T-cell (primary cell): Measurements from ENCODE around the gene SELENOS. TPM values are rescaled to one million over a fixed set of nuclear protein-coding genes. Genes with fewer than 3 reads are reported as not detected.

Experiments
- ATAC-seq, 4 experiments: fragments of 200-7000 bp in 3 of 4; fragments of 150-1000 bp in 1 of 4; cut with Tn5 transposase; replicated peaks in 1 of 4; 1 replicate in 3 of 4; 2 replicates in 1 of 4; pipeline ENCODE4 v1.10.0; 2021; ENCODE audit warnings: moderate library complexity in 3 of 4, mild to moderate bottlenecking in 2 of 4, moderate number of reproducible peaks in 1 of 4
- CTCF ChIA-PET, 2 donors: fragments of 300-600 bp; sonication (Branson Sonifier 250); formaldehyde crosslinking; loops; one replicate each; lab custom pipeline; 2022; ENCODE audit warnings: antibody characterized with exemption in 2 of 2; lab: Charles Lee
- POLR2A ChIA-PET, 2 donors: fragments of 300-600 bp; sonication (Branson Sonifier 250); formaldehyde crosslinking; loops; one replicate each; lab custom pipeline; 2022; ENCODE audit warnings: antibody characterized with exemption in 2 of 2; lab: Charles Lee
- DNase-seq, 35 experiments: peaks; one replicate each; pipeline versions ENCODE4 v3.0.0 to v3.0.0-alpha.2; 2013 to 2023
- H3K27ac ChIP-seq: one replicate; pipeline ENCODE4 v1.5.1; 2013; ENCODE audit warnings: low read length
- H3K27me3 ChIP-seq, 2 experiments: replicated peaks in 1 of 2; 1 replicate in 1 of 2; 2 replicates in 1 of 2; pipeline versions ENCODE4 v1.6.1 to v1.7.0; 2013; ENCODE audit warnings: low read length in 1 of 2, mixed read lengths in 1 of 2; ENCODE audit not compliant: control insufficient read depth in 2 of 2, insufficient read depth in 2 of 2; ENCODE audit errors: extremely low read depth in 1 of 2
- H3K36me3 ChIP-seq, 2 donors: 1 replicate in 1 of 2; 2 replicates in 1 of 2; pipeline versions ENCODE4 v1.6.1 to v1.7.0; 2013; ENCODE audit warnings: low read length in 1 of 2; ENCODE audit not compliant: control insufficient read depth in 2 of 2, insufficient read depth in 1 of 2; ENCODE audit errors: extremely low read depth in 1 of 2
- H3K4me1 ChIP-seq, 2 experiments: 1 replicate in 1 of 2; 2 replicates in 1 of 2; pipeline versions ENCODE4 v1.6.1 to v1.7.0; 2013; ENCODE audit warnings: low read length in 2 of 2, mixed read lengths in 1 of 2; ENCODE audit not compliant: insufficient read depth in 2 of 2, control insufficient read depth in 1 of 2; ENCODE audit errors: extremely low read depth in 1 of 2
- H3K4me3 ChIP-seq, 2 donors: 1 replicate in 1 of 2; 2 replicates in 1 of 2; pipeline versions ENCODE4 v1.5.1 to v1.7.0; 2013; ENCODE audit warnings: mild to moderate bottlenecking in 2 of 2, low read length in 1 of 2, moderate library complexity in 1 of 2; ENCODE audit not compliant: control insufficient read depth in 1 of 2; ENCODE audit errors: extremely low read depth in 1 of 2
- H3K9me3 ChIP-seq: 2 replicates; pipeline ENCODE4 v1.7.0; 2013
- H3K27ac Mint-ChIP-seq, 2 donors: one replicate each; pipeline ENCODE4 v1.8.0; 2020 to 2021; ENCODE audit warnings: mild to moderate bottlenecking in 2 of 2, mixed read lengths in 2 of 2
- H3K27me3 Mint-ChIP-seq, 2 donors: one replicate each; pipeline ENCODE4 v1.8.0; 2021 to 2022; ENCODE audit warnings: mixed read lengths in 2 of 2
- H3K36me3 Mint-ChIP-seq: one replicate; pipeline ENCODE4 v1.8.0; 2021; ENCODE audit warnings: mixed read lengths
- H3K4me1 Mint-ChIP-seq, 3 donors: one replicate each; pipeline ENCODE4 v1.8.0; 2020 to 2022; ENCODE audit warnings: mixed read lengths in 3 of 3, mild to moderate bottlenecking in 1 of 3
- H3K4me3 Mint-ChIP-seq, 3 donors: one replicate each; pipeline ENCODE4 v1.8.0; 2020 to 2022; ENCODE audit warnings: mild to moderate bottlenecking in 3 of 3, mixed read lengths in 3 of 3, moderate library complexity in 3 of 3
- H3K9me3 Mint-ChIP-seq, 3 donors: one replicate each; pipeline ENCODE4 v1.8.0; 2020 to 2022; ENCODE audit warnings: mixed read lengths in 3 of 3
- WGBS: methylation state at CpG from one replicate; pipeline ENCODE4 v1.1.5; 2013; ENCODE audit warnings: missing lambda C conversion rate; ENCODE audit not compliant: insufficient coverage; 5-methylcytosine and 5-hydroxymethylcytosine counted together
- total RNA-seq, 35 experiments: library from RNA in 6 of 35; stranded (reverse) in 6 of 35; fragments of 120-200 nt in 1 of 35; gene quantifications; one replicate each; pipeline versions ENCODE4 v1.2.1 to v1.2.4 and lab custom pipeline; 2013 to 2026

SELENOS gene
- total RNA-seq, 5 donors from 2014 or later (not counting 1 experiment from before 2014, with no cell fraction given), result 31.3 to 39.9 (median 38.4) TPM

GRCh38 chr15:101250873-101251829 lies 26.1 kb downstream of the SELENOS start:
- Histone ChIP-seq H3K36me3 (no peaks in the 10 kb centered on the region), H3K27ac (no peak overlapping the region), H3K4me1 (peaks cover 6 to 30% of the 10 kb centered on the region in 2 experiments), H3K9me3 (no peaks in the 10 kb centered on the region), H3K4me3 (peak overlapping the region; percentile 62 to 76), H3K27me3 (no peaks in the 10 kb centered on the region)
- Mint-ChIP-seq H3K4me1 (peaks cover 43 to 51% (median 51%) of the 10 kb centered on the region in 3 donors), H3K4me3 (peak overlapping the region; percentile 86 to 93 (median 88)), H3K27ac (peak overlapping the region; percentile 47 to 68), H3K36me3 (no peaks in the 10 kb centered on the region), H3K9me3 (no peaks in the 10 kb centered on the region), H3K27me3 (peaks cover 0 to 1% of the 10 kb centered on the region in 2 donors)
- peak in 12 of 35 experiments; percentile 6 to 54 (median 18) for DNase-seq
- 1% methylated on average over 146 of the region's 150 CpGs for WGBS
- CTCF ChIA-PET, result interaction anchor here (0.7 to 1.4 kb wide), 7 partner anchors 8 to 243 kb away, joined by 3 to 8 read pairs (median 5); no protein-coding TSS in a partner anchor
- POLR2A ChIA-PET, result interaction anchor here (0.7 to 0.8 kb wide), 2 partner anchors 69 to 115 kb away, joined by 6 to 9 read pairs; no protein-coding TSS in a partner anchor
- peak; percentile 67 to 73 (median 72) for ATAC-seq

- Mint-ChIP-seq H3K4me1 (peaks cover 51 to 59% (median 58%) of the 10 kb centered on the region in 3 donors), H3K9me3 (no peaks in the 10 kb centered on the region), H3K4me3 (peak overlapping the region; percentile 81 to 88 (median 86)), H3K36me3 (no peaks in the 10 kb centered on the region), H3K27me3 (peaks cover 0 to 1% of the 10 kb centered on the region in 2 donors), H3K27ac (peak overlapping the region; percentile 47 to 68)
- CTCF ChIA-PET, result interaction anchor here in 1 of 2 donors (0.7 to 0.9 kb wide), 2 partner anchors 10 to 243 kb away, joined by 3 to 4 read pairs; no protein-coding TSS in a partner anchor
- H3K9me3 ChIP-seq, result no peaks in the 10 kb centered on the region
- DNase-seq (no peak), ATAC-seq (no peak)
- POLR2A ChIA-PET, result interaction anchor here in 1 of 2 donors (0.5 kb wide), 1 partner anchor 83 kb away, joined by 8 read pairs; no protein-coding TSS in a partner anchor
- H3K27ac ChIP-seq, result no peak overlapping the region
- H3K36me3 ChIP-seq, result no peaks in the 10 kb centered on the region
- H3K4me3 ChIP-seq, result peak overlapping the region; percentile 33 to 62
- peaks cover 8 to 33% of the 10 kb centered on the region in 2 experiments for H3K4me1 ChIP-seq
- WGBS, result 33% methylated on average over 2 of the region's 6 CpGs
- no peaks in the 10 kb centered on the region for H3K27me3 ChIP-seq
These were observed 26.9 kb downstream of the SELENOS start for GRCh38 chr15:101250341-101250831.

GRCh38 chr15:101248274-101248673 lies 29.0 kb downstream of the SELENOS start:
- WGBS, result no CpG with 5 or more reads among the region's 3 CpGs
- H3K9me3 Mint-ChIP-seq, result no peaks in the 10 kb centered on the region
- no peaks in the 10 kb centered on the region for H3K27me3 Mint-ChIP-seq
- Histone ChIP-seq H3K36me3 (no peaks in the 10 kb centered on the region), H3K9me3 (no peaks in the 10 kb centered on the region), H3K4me1 (peaks cover 20 to 51% of the 10 kb centered on the region in 2 experiments), H3K27ac (no peak overlapping the region), H3K4me3 (no peak overlapping the region), H3K27me3 (no peaks in the 10 kb centered on the region)
- H3K4me1 Mint-ChIP-seq, result peaks cover 72 to 80% (median 80%) of the 10 kb centered on the region in 3 donors
- ChIA-PET CTCF (interaction anchor here in 1 of 2 donors (0.6 to 0.7 kb wide), 2 partner anchors 41 to 72 kb away, joined by 3 read pairs; no protein-coding TSS in a partner anchor), POLR2A (no interaction called here)
- DNase-seq (no peak), ATAC-seq (no peak)
- peak overlapping the region in 1 of 2 donors; percentile 75 for H3K27ac Mint-ChIP-seq
- no peak overlapping the region for H3K4me3 Mint-ChIP-seq
- H3K36me3 Mint-ChIP-seq, result no peaks in the 10 kb centered on the region

DNA sequence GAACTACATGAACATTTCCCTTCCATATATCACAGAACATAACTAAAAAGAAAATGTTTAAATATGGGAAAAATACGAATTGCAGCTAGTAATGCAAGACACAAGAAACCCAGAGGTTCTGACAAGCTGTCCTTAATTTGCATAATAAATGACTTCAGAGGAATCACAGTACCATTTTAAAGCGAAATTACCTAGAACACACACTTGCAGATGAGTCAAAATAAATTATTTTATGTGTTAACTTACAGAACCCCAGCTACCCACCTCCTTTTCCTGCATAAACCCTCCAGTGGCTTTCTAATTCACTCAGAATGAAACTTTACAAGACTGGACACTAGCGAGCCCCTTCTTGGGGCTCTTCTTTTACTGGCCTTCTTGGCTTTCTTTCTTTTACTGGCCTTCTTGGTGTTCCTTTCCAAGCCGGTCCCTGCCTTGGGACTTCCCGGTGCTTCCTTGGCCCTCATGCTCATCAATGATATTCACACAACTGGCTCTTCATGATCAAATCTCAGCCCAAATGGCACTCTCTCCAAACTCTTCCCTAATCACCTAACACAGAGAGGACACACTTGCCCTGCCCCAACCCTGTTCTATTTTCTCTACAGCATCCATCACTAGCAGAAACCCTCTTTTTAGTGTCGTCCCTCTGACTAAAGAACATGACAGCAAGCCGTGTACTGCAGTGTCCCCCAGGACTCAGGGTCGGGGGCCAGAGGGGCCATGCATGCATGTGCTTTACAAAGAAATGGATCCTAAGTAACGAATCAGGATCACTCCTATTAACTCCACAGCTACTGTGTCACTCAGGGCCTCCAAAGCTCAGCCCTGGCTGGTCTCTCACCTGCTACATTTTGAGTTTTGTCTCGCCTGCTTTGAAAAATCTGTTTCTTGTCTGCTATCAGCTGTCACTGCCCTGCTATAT lies 30.2 kb downstream of the SELENOS start:
- ChIA-PET CTCF (no interaction called here), POLR2A (interaction anchor here in 1 of 2 donors (0.6 kb wide), 1 partner anchor 70 kb away, joined by 3 read pairs; no protein-coding TSS in a partner anchor)
- no peak overlapping the region for H3K27ac ChIP-seq
- DNase-seq (no peak), ATAC-seq (no peak)
- H3K27me3 ChIP-seq, result no peaks in the 10 kb centered on the region
- no peaks in the 10 kb centered on the region for H3K9me3 ChIP-seq
- Mint-ChIP-seq H3K27ac (peak overlapping the region; percentile 21 to 75), H3K27me3 (no peaks in the 10 kb centered on the region), H3K4me3 (peak overlapping the region; percentile 1 to 19 (median 2)), H3K9me3 (no peaks in the 10 kb centered on the region), H3K36me3 (no peaks in the 10 kb centered on the region), H3K4me1 (peaks cover 75 to 84% (median 83%) of the 10 kb centered on the region in 3 donors)
- no peak overlapping the region for H3K4me3 ChIP-seq
- peaks cover 32 to 58% of the 10 kb centered on the region in 2 experiments for H3K4me1 ChIP-seq
- 79% methylated on average over 7 of the region's 10 CpGs for WGBS
- no peaks in the 10 kb centered on the region for H3K36me3 ChIP-seq

- Mint-ChIP-seq H3K4me1 (peaks cover 75 to 91% (median 88%) of the 10 kb centered on the region in 3 donors), H3K36me3 (no peaks in the 10 kb centered on the region), H3K27me3 (no peaks in the 10 kb centered on the region), H3K4me3 (peak overlapping the region in 1 of 3 donors; percentile 17), H3K27ac (peak overlapping the region; percentile 21 to 75), H3K9me3 (no peaks in the 10 kb centered on the region)
- no peak for DNase-seq
- no peak for ATAC-seq
- no peaks in the 10 kb centered on the region for H3K27me3 ChIP-seq
- H3K27ac ChIP-seq, result no peak overlapping the region
- H3K9me3 ChIP-seq, result no peaks in the 10 kb centered on the region
- ChIA-PET CTCF (interaction anchor here (0.6 to 2.0 kb wide), 2 partner anchors 12 to 158 kb away, joined by 3 to 8 read pairs; no protein-coding TSS in a partner anchor), POLR2A (interaction anchor here in 1 of 2 donors (0.7 kb wide), 1 partner anchor 36 kb away, joined by 14 read pairs; no protein-coding TSS in a partner anchor)
- H3K36me3 ChIP-seq, result no peaks in the 10 kb centered on the region
- 69% methylated on average over 2 of the region's 6 CpGs for WGBS
- no peak overlapping the region for H3K4me3 ChIP-seq
- H3K4me1 ChIP-seq, result peaks cover 37 to 64% of the 10 kb centered on the region in 2 experiments
These were observed 30.9 kb downstream of the SELENOS start for GRCh38 chr15:101246391-101246790.
